HepG2 (cell line): ENCODE results near the gene HBA1. TPM values are rescaled to one million over a fixed set of nuclear protein-coding genes. Genes with fewer than 3 reads are reported as not detected.

ENCODE experiments used
- ATAC-seq: fragments of 200-7000 bp; cut with Tn5 transposase; 3 replicates; pipeline ENCODE4 v1.9.1; 2020; ENCODE audit warnings: mild to moderate bottlenecking, moderate library complexity
- BruUV-seq: library from RNA; stranded (reverse); fragments of 400-500 nt; replicated peaks from 2 replicates; lab custom pipeline; 2021; lab: Mats Ljungman, UMichigan
- CTCF ChIA-PET: fragments of 300-600 bp; formaldehyde crosslinking; extraction: SDS; loops from one replicate; lab custom pipeline; 2021; ENCODE audit warnings: low total read pairs, inconsistent platforms, low intra/inter-chr PET ratio; lab: Yijun Ruan, JAX
- POLR2A ChIA-PET: fragments of 350-600 bp; sonication (Branson Sonifier 250); formaldehyde crosslinking; loops from one replicate; lab custom pipeline; 2020; ENCODE audit warnings: antibody characterized with exemption, inconsistent platforms; lab: Yijun Ruan, JAX
- DNase-seq: peaks from one replicate; pipeline ENCODE4 v3.0.0-alpha.2; 2015; ENCODE audit warnings: low spot score
- FAIRE-seq: peaks from 3 replicates; lab custom pipeline; 2011; peaks lifted over from hg19 to GRCh38; lab: Jason Lieb, UNC
- H2AFZ ChIP-seq: one replicate; pipeline ENCODE4 v1.6.1; 2011; ENCODE audit warnings: low read length, inconsistent platforms
- H3K27ac ChIP-seq: fragments of 300-600 bp; 3 replicates; pipeline ENCODE4 v1.8.0; 2011; ENCODE audit warnings: mixed run types, mild to moderate bottlenecking, mixed read lengths, low read length, inconsistent platforms; ENCODE audit not compliant: insufficient read depth; ENCODE audit errors: extremely low read length
- H3K27me3 ChIP-seq, 2 experiments: fragments of 200-600 bp in 1 of 2; 2 replicates in 1 of 2; 3 replicates in 1 of 2; pipeline versions ENCODE4 v1.6.0 to v1.8.0; 2011; ENCODE audit warnings: low read length in 2 of 2, mild to moderate bottlenecking in 2 of 2, moderate library complexity in 2 of 2, inconsistent platforms in 1 of 2; ENCODE audit not compliant: insufficient read depth in 2 of 2, control insufficient read depth in 1 of 2
- H3K36me3 ChIP-seq, 2 experiments: fragments of 200-600 bp in 1 of 2; replicated peaks in 1 of 2; 2 replicates in 1 of 2; 3 replicates in 1 of 2; pipeline versions ENCODE4 v1.5.1 to v1.8.0; 2011; ENCODE audit warnings: low read length in 2 of 2, inconsistent platforms in 1 of 2; ENCODE audit not compliant: insufficient read depth in 2 of 2, control insufficient read depth in 1 of 2
- H3K4me1 ChIP-seq: 2 replicates; pipeline ENCODE4 v1.5.1; 2012; ENCODE audit warnings: low read length, inconsistent platforms; ENCODE audit not compliant: insufficient read depth
- H3K4me2 ChIP-seq: 2 replicates; pipeline ENCODE4 v1.6.0; 2011; ENCODE audit warnings: low read depth, low read length, inconsistent platforms
- H3K4me3 ChIP-seq, 3 experiments: fragments of 200-600 bp in 1 of 3; sonication (generic), shearing (Covaris generic) in 1 of 3; replicated peaks in 1 of 3; 2 replicates each; pipeline ENCODE4 v1.5.1; 2011 to 2016; ENCODE audit warnings: low read length in 3 of 3, inconsistent platforms in 2 of 3, low read depth in 2 of 3, mild to moderate bottlenecking in 2 of 3, control low read depth in 1 of 3, mixed read lengths in 1 of 3; ENCODE audit not compliant: insufficient read depth in 1 of 3
- H3K79me2 ChIP-seq: one replicate; pipeline ENCODE4 v1.6.1; 2011; ENCODE audit warnings: low read length, inconsistent platforms; ENCODE audit not compliant: insufficient read depth
- H3K9ac ChIP-seq: 2 replicates; pipeline ENCODE4 v1.6.0; 2011; ENCODE audit warnings: mild to moderate bottlenecking, low read depth, low read length, inconsistent platforms; ENCODE audit not compliant: insufficient read depth
- H3K9me3 ChIP-seq: 2 replicates; pipeline ENCODE4 v1.5.1; 2012; ENCODE audit warnings: mild to moderate bottlenecking, low read length
- H4K20me1 ChIP-seq: 2 replicates; pipeline ENCODE4 v1.6.0; 2011; ENCODE audit warnings: inconsistent platforms, mild to moderate bottlenecking, low read length, moderate library complexity; ENCODE audit not compliant: insufficient read depth
- CBX5 ChIP-seq: sonication (generic); formaldehyde crosslinking; IDR thresholded peaks from 2 replicates; pipeline ENCODE4 v1.4.0; 2020; ENCODE audit warnings: missing genetic modification reagents, borderline replicate concordance
- MAF1 ChIP-seq: sonication (generic); formaldehyde crosslinking; IDR thresholded peaks from 2 replicates; pipeline ENCODE4 v1.5.0; 2020; ENCODE audit warnings: missing genetic modification reagents, borderline replicate concordance
- NR2C2 ChIP-seq: sonication (generic); formaldehyde crosslinking; IDR thresholded peaks from 2 replicates; pipeline ENCODE4 v1.4.0; 2020; ENCODE audit warnings: missing genetic modification reagents, mild to moderate bottlenecking, moderate library complexity, borderline replicate concordance
- ZNF121 ChIP-seq: sonication (generic); formaldehyde crosslinking; IDR thresholded peaks from 2 replicates; pipeline ENCODE4 v1.5.0; 2020; ENCODE audit warnings: mild to moderate bottlenecking, missing genetic modification reagents
- ZNF34 ChIP-seq: sonication (generic); formaldehyde crosslinking; IDR thresholded peaks from 2 replicates; pipeline ENCODE4 v1.4.0; 2020; ENCODE audit warnings: mild to moderate bottlenecking, missing genetic modification reagents, borderline replicate concordance
- ZNF350 ChIP-seq: sonication (generic); formaldehyde crosslinking; IDR thresholded peaks from 2 replicates; pipeline ENCODE4 v1.4.0; 2020; ENCODE audit warnings: mild to moderate bottlenecking, low read depth, missing genetic modification reagents, borderline replicate concordance
- WGBS: methylation state at CpG from one replicate; pipeline ENCODE4 v1.1.6; 2017; ENCODE audit warnings: low lambda C conversion rate; 5-methylcytosine and 5-hydroxymethylcytosine counted together
- in situ Hi-C: cut with HindIII; loops from 2 replicates; pipeline ENCODE4 v1.10.0; 2017; ENCODE audit warnings: low pct_unique_long_range_greater_than_20kb; ENCODE audit not compliant: extremely low pct_ligation_motif_present
- intact Hi-C: fragments of 100-400 bp; cut with micrococcal nuclease; formaldehyde crosslinking; loops from one replicate; pipeline ENCODE4 v1.10.0; 2022; ENCODE audit not compliant: unreplicated experiment
- polyA plus RNA-seq, 8 experiments: library from polyadenylated mRNA; depleted of rRNA in 3 of 8; stranded (reverse) in 7 of 8; unstranded in 1 of 8; fragments of >200 nt; fragmentation: Illumina TruSeq in 4 of 8; extraction: Trizol in 4 of 8; gene quantifications; 2 replicates each; pipeline versions ENCODE4 v1.2.1 to v1.2.3, GENCODE V29; 2011 to 2016; ENCODE audit warnings: low read depth in 4 of 8, missing spikeins in 1 of 8, mixed read lengths in 1 of 8; ENCODE audit not compliant: insufficient read depth in 1 of 8
- total RNA-seq, 5 experiments: library from RNA; depleted of rRNA; stranded (reverse); fragments of >200 nt; fragmentation: Illumina TruSeq; extraction: Trizol; gene quantifications; 2 replicates each; pipeline ENCODE4 v1.2.3, GENCODE V29; 2016; ENCODE audit warnings: low read depth in 1 of 5
- TF ChIP-seq, protein P1 (sequence below): sonication (generic); formaldehyde crosslinking; IDR thresholded peaks from 2 replicates; pipeline ENCODE4 v1.9.0; 2022; ENCODE audit warnings: missing genetic modification reagents, mild to moderate bottlenecking, borderline replicate concordance
- TF ChIP-seq, protein P2 (sequence below): IDR thresholded peaks from 2 replicates; pipeline ENCODE4 v1.6.1; 2018; ENCODE audit warnings: missing genetic modification reagents, mild to moderate bottlenecking, missing compliant biosample characterization

Gene HBA1
- total and polyA plus RNA-seq, 2 of the 13 experiments (the other 11 are each of a cell fraction or from before 2014, with no cell fraction given) = 0.59 TPM; not detected in 1

DNA sequence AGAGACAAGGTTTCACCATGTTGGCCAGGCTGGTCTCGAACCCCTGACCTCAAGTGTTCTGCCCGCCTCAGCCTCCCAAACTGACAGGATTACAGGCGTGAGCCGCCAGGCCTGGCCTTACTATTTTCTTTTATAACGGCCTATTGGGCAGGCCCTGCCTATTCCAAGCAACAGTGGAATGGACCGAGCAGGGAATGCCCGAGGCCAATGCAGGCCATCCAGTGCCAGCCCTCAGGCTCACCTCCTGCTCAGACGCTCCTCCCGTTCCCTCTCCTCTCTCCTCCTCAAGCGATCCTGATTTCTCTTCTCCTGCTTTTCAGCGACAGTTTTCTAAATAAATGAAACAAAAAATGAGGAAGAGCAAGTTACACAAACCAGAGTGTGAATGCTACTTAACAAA lies 16.2 kb downstream of the HBA1 start:
- no peak overlapping the region for H3K4me2 ChIP-seq
- no peak overlapping the region for H2AFZ ChIP-seq
- no peak overlapping the region for H3K4me3 ChIP-seq
- BruUV-seq = no TSS peak
- no peak overlapping the region for H3K27ac ChIP-seq
- H4K20me1 ChIP-seq = 0 out of 2 replicates have a peak, but pooled peaks cover 4% of the 10 kb centered on the region
- no peaks in the 10 kb centered on the region for H3K27me3 ChIP-seq
- in situ Hi-C loops (no loop called here), intact Hi-C loops (no loop called here)
- ATAC-seq = no peak
- no peaks in the 10 kb centered on the region for H3K9me3 ChIP-seq
- TF ChIP-seq ZNF350 = no peak
- ChIA-PET CTCF (no interaction called here), POLR2A (no interaction called here)
- WGBS = 98% methylated on average over 11 of the region's 11 CpGs
- H3K36me3 ChIP-seq = peaks cover 44 to 82% of the 10 kb centered on the region in 2 experiments
- H3K9ac ChIP-seq = no peak overlapping the region
- no peaks in the 10 kb centered on the region for H3K79me2 ChIP-seq
- DNase-seq = no peak
- no peaks in the 10 kb centered on the region for H3K4me1 ChIP-seq
- no peak for FAIRE-seq

DNA sequence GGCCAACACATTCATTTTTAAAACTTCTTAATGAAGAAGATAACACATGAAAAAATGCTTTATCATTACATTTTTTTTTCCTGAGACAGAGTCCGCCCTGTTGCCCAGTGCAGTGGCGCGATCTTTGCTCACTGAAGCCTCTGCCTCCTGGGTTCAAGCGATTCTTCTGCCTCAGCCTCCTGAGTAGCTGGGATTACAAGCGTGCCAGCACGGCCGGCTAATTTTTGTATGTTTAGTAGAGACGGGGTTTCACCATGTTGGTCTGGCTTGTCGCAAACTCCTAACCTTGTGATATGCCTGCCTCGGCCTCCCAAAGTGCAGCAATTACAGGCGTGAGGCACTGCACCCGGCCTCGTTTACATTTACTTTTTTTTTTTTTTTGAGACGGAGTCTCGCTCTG lies 17.0 kb downstream of the HBA1 start:
- in situ Hi-C loops = no loop called here
- Histone ChIP-seq H3K36me3 (peaks cover 46 to 86% of the 10 kb centered on the region in 2 experiments), H3K4me3 (no peak overlapping the region), H2AFZ (no peak overlapping the region), H3K4me2 (no peak overlapping the region), H3K27me3 (no peaks in the 10 kb centered on the region), H4K20me1 (0 out of 2 replicates have a peak, but pooled peaks cover 4% of the 10 kb centered on the region), H3K4me1 (no peaks in the 10 kb centered on the region), H3K27ac (no peak overlapping the region), H3K79me2 (no peaks in the 10 kb centered on the region), H3K9ac (no peak overlapping the region), H3K9me3 (no peaks in the 10 kb centered on the region)
- 98% methylated on average over 15 of the region's 15 CpGs for WGBS
- TF ChIP-seq NR2C2 (CRISPR knock-in tag) (no peak), ZNF121 (CRISPR knock-in tag) (no peak), CBX5 (CRISPR knock-in tag) (no peak), MAF1 (CRISPR knock-in tag) (no peak), ZNF34 (CRISPR knock-in tag) (no peak)
- TF ChIP-seq, protein P1, sequence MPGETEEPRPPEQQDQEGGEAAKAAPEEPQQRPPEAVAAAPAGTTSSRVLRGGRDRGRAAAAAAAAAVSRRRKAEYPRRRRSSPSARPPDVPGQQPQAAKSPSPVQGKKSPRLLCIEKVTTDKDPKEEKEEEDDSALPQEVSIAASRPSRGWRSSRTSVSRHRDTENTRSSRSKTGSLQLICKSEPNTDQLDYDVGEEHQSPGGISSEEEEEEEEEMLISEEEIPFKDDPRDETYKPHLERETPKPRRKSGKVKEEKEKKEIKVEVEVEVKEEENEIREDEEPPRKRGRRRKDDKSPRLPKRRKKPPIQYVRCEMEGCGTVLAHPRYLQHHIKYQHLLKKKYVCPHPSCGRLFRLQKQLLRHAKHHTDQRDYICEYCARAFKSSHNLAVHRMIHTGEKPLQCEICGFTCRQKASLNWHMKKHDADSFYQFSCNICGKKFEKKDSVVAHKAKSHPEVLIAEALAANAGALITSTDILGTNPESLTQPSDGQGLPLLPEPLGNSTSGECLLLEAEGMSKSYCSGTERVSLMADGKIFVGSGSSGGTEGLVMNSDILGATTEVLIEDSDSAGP (CRISPR knock-in tag) = no peak
- TF ChIP-seq, protein P2, sequence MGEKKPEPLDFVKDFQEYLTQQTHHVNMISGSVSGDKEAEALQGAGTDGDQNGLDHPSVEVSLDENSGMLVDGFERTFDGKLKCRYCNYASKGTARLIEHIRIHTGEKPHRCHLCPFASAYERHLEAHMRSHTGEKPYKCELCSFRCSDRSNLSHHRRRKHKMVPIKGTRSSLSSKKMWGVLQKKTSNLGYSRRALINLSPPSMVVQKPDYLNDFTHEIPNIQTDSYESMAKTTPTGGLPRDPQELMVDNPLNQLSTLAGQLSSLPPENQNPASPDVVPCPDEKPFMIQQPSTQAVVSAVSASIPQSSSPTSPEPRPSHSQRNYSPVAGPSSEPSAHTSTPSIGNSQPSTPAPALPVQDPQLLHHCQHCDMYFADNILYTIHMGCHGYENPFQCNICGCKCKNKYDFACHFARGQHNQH = no peak
- no peak for DNase-seq
- BruUV-seq = no TSS peak
- ChIA-PET CTCF (no interaction called here), POLR2A (no interaction called here)
- FAIRE-seq = no peak
- no peak for ATAC-seq
- intact Hi-C loops = no loop called here
